Esophagus squamous epithelium (tissue), 4 donors: ENCODE results near the gene ITPKB.

Experiments used
- POLR2A ChIP-seq, 4 donors: fragments of 450-650 bp; IDR thresholded peaks; one replicate each; pipeline ENCODE4 v1.6.1; 2017; ENCODE audit warnings: antibody characterized with exemption in 4 of 4, mild to moderate bottlenecking in 4 of 4, moderate library complexity in 3 of 4
- TF ChIP-seq, protein P1 (sequence below), 6 experiments: fragments of 450-650 bp in 4 of 6; fragments of 200-600 bp in 2 of 6; sonication (generic) in 2 of 6; IDR thresholded peaks; one replicate each; pipeline ENCODE4 v1.5.1; 2016 to 2019; ENCODE audit warnings: antibody characterized with exemption in 6 of 6, mild to moderate bottlenecking in 4 of 6, moderate library complexity in 4 of 6

DNA sequence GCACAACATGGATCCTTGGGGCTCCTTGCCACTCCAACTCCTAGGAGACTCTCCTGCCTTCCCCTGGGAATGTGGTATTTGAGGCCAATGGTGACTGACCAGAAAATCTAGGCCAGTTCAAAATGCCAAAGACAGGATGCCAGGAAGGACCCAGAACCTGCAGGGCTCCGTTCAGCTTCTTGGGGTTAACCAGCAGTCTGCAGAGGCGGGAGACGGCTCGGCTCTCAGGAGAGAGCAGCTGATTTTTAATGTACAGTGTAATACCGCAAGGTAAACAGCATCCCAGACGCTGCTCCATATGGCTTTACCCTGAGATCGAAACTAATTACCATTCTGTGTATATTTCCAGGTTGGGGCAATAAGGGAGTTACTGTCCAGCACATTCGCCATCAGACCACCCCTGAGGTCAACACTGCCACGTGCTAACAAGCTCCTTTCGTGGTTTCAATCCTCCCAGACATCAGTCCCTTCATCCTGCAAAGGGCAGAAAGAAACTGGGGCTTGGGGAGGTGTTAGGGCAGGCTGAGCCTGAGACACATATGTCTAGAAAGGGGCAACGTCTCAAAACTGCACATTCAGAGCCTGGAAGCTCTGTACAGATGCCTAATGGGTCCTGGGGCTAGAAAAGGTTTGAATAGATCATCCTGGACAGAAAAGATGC lies 16.7 kb downstream of the ITPKB start:
- TF ChIP-seq, protein P1, sequence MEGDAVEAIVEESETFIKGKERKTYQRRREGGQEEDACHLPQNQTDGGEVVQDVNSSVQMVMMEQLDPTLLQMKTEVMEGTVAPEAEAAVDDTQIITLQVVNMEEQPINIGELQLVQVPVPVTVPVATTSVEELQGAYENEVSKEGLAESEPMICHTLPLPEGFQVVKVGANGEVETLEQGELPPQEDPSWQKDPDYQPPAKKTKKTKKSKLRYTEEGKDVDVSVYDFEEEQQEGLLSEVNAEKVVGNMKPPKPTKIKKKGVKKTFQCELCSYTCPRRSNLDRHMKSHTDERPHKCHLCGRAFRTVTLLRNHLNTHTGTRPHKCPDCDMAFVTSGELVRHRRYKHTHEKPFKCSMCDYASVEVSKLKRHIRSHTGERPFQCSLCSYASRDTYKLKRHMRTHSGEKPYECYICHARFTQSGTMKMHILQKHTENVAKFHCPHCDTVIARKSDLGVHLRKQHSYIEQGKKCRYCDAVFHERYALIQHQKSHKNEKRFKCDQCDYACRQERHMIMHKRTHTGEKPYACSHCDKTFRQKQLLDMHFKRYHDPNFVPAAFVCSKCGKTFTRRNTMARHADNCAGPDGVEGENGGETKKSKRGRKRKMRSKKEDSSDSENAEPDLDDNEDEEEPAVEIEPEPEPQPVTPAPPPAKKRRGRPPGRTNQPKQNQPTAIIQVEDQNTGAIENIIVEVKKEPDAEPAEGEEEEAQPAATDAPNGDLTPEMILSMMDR (IDR thresholded peaks at IDR 0.05) = no peak
- no peak for TF ChIP-seq POLR2A (IDR thresholded peaks at IDR 0.05)
